ENCODE data around the gene SERPINB10. TPM values are rescaled to one million over a fixed set of nuclear protein-coding genes. Genes with fewer than 3 reads are reported as not detected.

SERPINB10 gene
- total and polyA plus RNA-seq, 2 of the 8 experiments (the other 6 are each of a cell fraction or from before 2014, with no cell fraction given) = not detected

DNA sequence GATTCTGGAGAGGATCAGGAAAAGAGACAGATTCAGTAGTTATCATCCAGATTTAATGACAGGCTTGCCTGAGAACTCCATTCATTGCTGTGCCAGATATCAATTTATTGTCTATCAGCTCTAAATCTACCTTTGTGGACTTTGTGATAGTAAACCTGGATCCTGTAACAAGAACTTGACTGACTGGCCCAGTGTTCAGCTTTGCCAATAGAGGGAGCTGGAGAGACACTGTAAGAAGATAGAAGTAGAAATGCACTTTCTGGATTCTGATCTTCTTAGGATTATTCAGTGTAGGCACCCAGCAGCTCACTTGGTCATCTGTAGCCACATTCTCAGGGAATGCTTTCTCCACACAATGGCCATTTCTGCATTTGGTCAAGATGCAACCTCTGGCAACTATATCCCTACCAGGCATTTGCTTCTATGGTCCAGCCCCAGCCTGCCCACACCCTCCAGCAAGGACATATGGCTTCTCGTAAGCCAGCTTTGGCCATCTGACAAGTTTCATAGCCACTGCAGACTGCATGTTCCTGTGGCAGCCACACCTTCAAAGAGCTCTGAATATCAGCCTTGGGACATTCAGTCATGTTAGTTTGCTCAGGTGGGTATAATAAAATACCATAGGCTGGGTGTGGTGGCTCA is 56.0 kb downstream of the SERPINB10 start:
- FAIRE-seq = peak; percentile 84
- peaks cover 0 to 2% of the 10 kb centered on the region in 2 experiments for H4K20me1 ChIP-seq (replicated peaks in 1 of 2; ENCODE audit: control insufficient read depth in 1 of 2, insufficient read depth in 2 of 2, low read length in 2 of 2)
- TF ChIP-seq, protein P1, sequence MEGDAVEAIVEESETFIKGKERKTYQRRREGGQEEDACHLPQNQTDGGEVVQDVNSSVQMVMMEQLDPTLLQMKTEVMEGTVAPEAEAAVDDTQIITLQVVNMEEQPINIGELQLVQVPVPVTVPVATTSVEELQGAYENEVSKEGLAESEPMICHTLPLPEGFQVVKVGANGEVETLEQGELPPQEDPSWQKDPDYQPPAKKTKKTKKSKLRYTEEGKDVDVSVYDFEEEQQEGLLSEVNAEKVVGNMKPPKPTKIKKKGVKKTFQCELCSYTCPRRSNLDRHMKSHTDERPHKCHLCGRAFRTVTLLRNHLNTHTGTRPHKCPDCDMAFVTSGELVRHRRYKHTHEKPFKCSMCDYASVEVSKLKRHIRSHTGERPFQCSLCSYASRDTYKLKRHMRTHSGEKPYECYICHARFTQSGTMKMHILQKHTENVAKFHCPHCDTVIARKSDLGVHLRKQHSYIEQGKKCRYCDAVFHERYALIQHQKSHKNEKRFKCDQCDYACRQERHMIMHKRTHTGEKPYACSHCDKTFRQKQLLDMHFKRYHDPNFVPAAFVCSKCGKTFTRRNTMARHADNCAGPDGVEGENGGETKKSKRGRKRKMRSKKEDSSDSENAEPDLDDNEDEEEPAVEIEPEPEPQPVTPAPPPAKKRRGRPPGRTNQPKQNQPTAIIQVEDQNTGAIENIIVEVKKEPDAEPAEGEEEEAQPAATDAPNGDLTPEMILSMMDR (IDR thresholded peaks at IDR 0.05; ENCODE audit: control extremely low read depth in 1 of 3, insufficient read depth in 1 of 3, low read depth in 1 of 3, low read length in 3 of 3) = peak in 2 of 3 experiments; percentile 66 to 83; a peak in 3 of 4 replicates
- no peak for TF ChIP-seq JUN (IDR thresholded peaks at IDR 0.05; ENCODE audit: low read depth, low read length)
- TF ChIP-seq, protein P2, sequence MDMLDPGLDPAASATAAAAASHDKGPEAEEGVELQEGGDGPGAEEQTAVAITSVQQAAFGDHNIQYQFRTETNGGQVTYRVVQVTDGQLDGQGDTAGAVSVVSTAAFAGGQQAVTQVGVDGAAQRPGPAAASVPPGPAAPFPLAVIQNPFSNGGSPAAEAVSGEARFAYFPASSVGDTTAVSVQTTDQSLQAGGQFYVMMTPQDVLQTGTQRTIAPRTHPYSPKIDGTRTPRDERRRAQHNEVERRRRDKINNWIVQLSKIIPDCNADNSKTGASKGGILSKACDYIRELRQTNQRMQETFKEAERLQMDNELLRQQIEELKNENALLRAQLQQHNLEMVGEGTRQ (IDR thresholded peaks at IDR 0.05; ENCODE audit: low read length) = no peak
- no peak for TF ChIP-seq POU5F1 (IDR thresholded peaks at IDR 0.05; ENCODE audit: low read depth, low read length)
- TF ChIP-seq SP4 (IDR thresholded peaks at IDR 0.05; ENCODE audit: low read length) = no peak
- TF ChIP-seq POLR2A (IDR thresholded peaks at IDR 0.05; ENCODE audit: control extremely low read depth in 1 of 2, low read depth in 2 of 2, low read length in 2 of 2) = no peak
- peak; percentile 64 to 65 for TF ChIP-seq RAD21 (IDR thresholded peaks at IDR 0.05 in 1 of 2, conservative IDR thresholded peaks at IDR 0.05 in 1 of 2; ENCODE audit: low read depth in 2 of 2, low read length in 2 of 2)
- no peak for TF ChIP-seq EP300 (IDR thresholded peaks at IDR 0.05; ENCODE audit: borderline replicate concordance in 1 of 2, low read depth in 2 of 2, low read length in 2 of 2)

More for the DNA sequence above, 56.0 kb downstream of the SERPINB10 start:
- Histone ChIP-seq H2AK5ac (ENCODE audit: low read depth, low read length) (no peak overlapping the region), H2BK20ac (ENCODE audit: low read length) (no peak overlapping the region), H3K9me3 (ENCODE audit: insufficient read depth in 2 of 2, low read depth in 1 of 2, low read length in 1 of 2) (no peaks in the 10 kb centered on the region), H3K27me3 (replicated peaks in 1 of 4; ENCODE audit: control insufficient read depth in 3 of 4, extremely low read depth in 1 of 4, insufficient read depth in 3 of 4, low read length in 3 of 4) (no peaks in the 10 kb centered on the region; a peak in 1 of 7 replicates), H3K18ac (ENCODE audit: extremely low read depth, low read length) (no peak overlapping the region), H3K14ac (ENCODE audit: insufficient read length) (no peak overlapping the region), H3K23me2 (ENCODE audit: low read depth, low read length) (no peaks in the 10 kb centered on the region), H3K79me1 (ENCODE audit: low read depth, low read length) (no peaks in the 10 kb centered on the region), H4K91ac (replicated peaks; ENCODE audit: insufficient read length, low read length) (no peak overlapping the region), H2BK15ac (ENCODE audit: low read length) (no peak overlapping the region), H4K8ac (ENCODE audit: extremely low read depth, insufficient read depth, low read length) (no peak overlapping the region), H3K27ac (ENCODE audit: low read depth, low read length) (no peak overlapping the region), H3K79me2 (ENCODE audit: control insufficient read depth in 1 of 2, insufficient read depth in 2 of 2, low read length in 2 of 2) (no peaks in the 10 kb centered on the region), H2BK5ac (ENCODE audit: low read depth, low read length) (no peak overlapping the region), H3K56ac (replicated peaks; ENCODE audit: insufficient read length, low read depth, low read length) (no peak overlapping the region), H3K9ac (replicated peaks in 1 of 4; ENCODE audit: extremely low read depth in 1 of 4, low read depth in 3 of 4, low read length in 3 of 4) (no peak overlapping the region), H3K36me3 (ENCODE audit: control insufficient read depth in 2 of 4, insufficient read depth in 4 of 4, low read length in 3 of 4) (no peaks in the 10 kb centered on the region), H2BK12ac (ENCODE audit: low read depth, low read length) (no peak overlapping the region), H3K4me3 (ENCODE audit: extremely low read depth in 1 of 4, insufficient read depth in 2 of 4, low read depth in 3 of 4, low read length in 4 of 4) (no peak overlapping the region), H2BK120ac (replicated peaks; ENCODE audit: low read depth, low read length) (no peak overlapping the region), H3K4ac (replicated peaks; ENCODE audit: insufficient read length, low read depth, low read length) (no peak overlapping the region), H3K23ac (ENCODE audit: insufficient read length) (no peak overlapping the region), H3K4me1 (replicated peaks in 1 of 4; ENCODE audit: control insufficient read depth in 3 of 4, insufficient read depth in 4 of 4, low read length in 3 of 4) (no peaks in the 10 kb centered on the region; a peak in 1 of 7 replicates), H2AFZ (ENCODE audit: low read length) (no peak overlapping the region), H3K4me2 (ENCODE audit: insufficient read depth in 1 of 2, low read depth in 2 of 2, low read length in 2 of 2) (no peak overlapping the region), H4K5ac (ENCODE audit: insufficient read length, low read depth, low read length) (no peak overlapping the region)
- DNase-seq (ENCODE audit: low read depth in 1 of 2, low spot score in 2 of 2) = no peak
- ChIA-PET CTCF (ENCODE audit: partially characterized antibody) (interaction anchor here (0.6 to 6.7 kb wide), 27 partner anchors 10 to 524 kb away, joined by 3 to 59 read pairs (median 4); partner anchors contain the start of gene HMSD), POLR2A (ENCODE audit: partially characterized antibody) (no interaction called here)
- WGBS, 2 experiments (ENCODE audit: extremely low coverage in 1 of 2, insufficient coverage in 1 of 2, insufficient read length in 1 of 2, insufficient replicate concordance in 2 of 2, low coverage in 1 of 2, low lambda C conversion rate in 2 of 2, missing lambda C conversion rate in 1 of 2) = 56% methylated on average over 1 of the region's 1 CpG; no CpG with 5 or more reads in 1 of the 2 experiments

Measured in H1 (cell line).